ENCODE results near the gene CAMK2D. TPM values are rescaled to one million over a fixed set of nuclear protein-coding genes. Genes with fewer than 3 reads are reported as not detected.

The CAMK2D gene
- total and polyA plus RNA-seq, 2 donors, result 23.0 to 27.9 TPM

GRCh38 chr4:113442826-113443225 lies 318.7 kb downstream of the CAMK2D start:
- H3K9me3 ChIP-seq (ENCODE audit: control insufficient read depth in 2 of 2, insufficient read depth in 1 of 2, low read length in 1 of 2), result no peaks in the 10 kb centered on the region
- no peaks in the 10 kb centered on the region for H3K27me3 ChIP-seq (ENCODE audit: control insufficient read depth in 2 of 2, insufficient read depth in 1 of 2, low read length in 1 of 2)
- DNase-seq (ENCODE audit: low read depth in 6 of 9, low spot score in 9 of 9), result no peak
- 86% methylated on average over 6 of the region's 6 CpGs for whole genome bisulfite sequencing
- H3K4me3 ChIP-seq (ENCODE audit: low read length in 2 of 2), result no peak overlapping the region
- no peaks in the 10 kb centered on the region for H3K4me1 ChIP-seq (ENCODE audit: control insufficient read depth in 2 of 2, insufficient read depth in 2 of 2, low read length in 2 of 2)
- H3K27ac ChIP-seq (ENCODE audit: low read depth in 1 of 2, low read length in 1 of 2), result no peak overlapping the region
- H3K36me3 ChIP-seq (ENCODE audit: control insufficient read depth in 2 of 2, insufficient read depth in 2 of 2, low read length in 1 of 2), result no peaks in the 10 kb centered on the region

- no peak for DNase-seq (ENCODE audit: low read depth in 6 of 9, low spot score in 9 of 9)
- Histone ChIP-seq H3K9me3 (ENCODE audit: control insufficient read depth in 2 of 2, insufficient read depth in 1 of 2, low read length in 1 of 2) (no peaks in the 10 kb centered on the region), H3K27ac (ENCODE audit: low read depth in 1 of 2, low read length in 1 of 2) (no peak overlapping the region), H3K36me3 (ENCODE audit: control insufficient read depth in 2 of 2, insufficient read depth in 2 of 2, low read length in 1 of 2) (no peaks in the 10 kb centered on the region), H3K4me3 (ENCODE audit: low read length in 2 of 2) (no peak overlapping the region), H3K4me1 (ENCODE audit: control insufficient read depth in 2 of 2, insufficient read depth in 2 of 2, low read length in 2 of 2) (no peaks in the 10 kb centered on the region), H3K27me3 (ENCODE audit: control insufficient read depth in 2 of 2, insufficient read depth in 1 of 2, low read length in 1 of 2) (no peaks in the 10 kb centered on the region)
- WGBS, result 93% methylated on average over 4 of the region's 4 CpGs
Measured at GRCh38 chr4:113440371-113440770, 321.2 kb downstream of the CAMK2D start.

- H3K4me3 ChIP-seq (ENCODE audit: low read length in 2 of 2), result no peak overlapping the region
- no peaks in the 10 kb centered on the region for H3K27me3 ChIP-seq (ENCODE audit: control insufficient read depth in 2 of 2, insufficient read depth in 1 of 2, low read length in 1 of 2)
- DNase-seq (ENCODE audit: low read depth in 6 of 9, low spot score in 9 of 9), result no peak
- no peaks in the 10 kb centered on the region for H3K9me3 ChIP-seq (ENCODE audit: control insufficient read depth in 2 of 2, insufficient read depth in 1 of 2, low read length in 1 of 2)
- 93% methylated on average over 5 of the region's 5 CpGs for WGBS
- H3K27ac ChIP-seq (ENCODE audit: low read depth in 1 of 2, low read length in 1 of 2), result no peak overlapping the region
- H3K4me1 ChIP-seq (ENCODE audit: control insufficient read depth in 2 of 2, insufficient read depth in 2 of 2, low read length in 2 of 2), result no peaks in the 10 kb centered on the region
- H3K36me3 ChIP-seq (ENCODE audit: control insufficient read depth in 2 of 2, insufficient read depth in 2 of 2, low read length in 1 of 2), result no peaks in the 10 kb centered on the region
Measured at GRCh38 chr4:113438596-113438995, 322.9 kb downstream of the CAMK2D start.

- H3K4me3 ChIP-seq (ENCODE audit: low read length in 2 of 2), result no peak overlapping the region
- H3K27me3 ChIP-seq (ENCODE audit: control insufficient read depth in 2 of 2, insufficient read depth in 1 of 2, low read length in 1 of 2), result no peaks in the 10 kb centered on the region
- 92% methylated on average over 3 of the region's 3 CpGs for WGBS
- DNase-seq (ENCODE audit: low read depth in 6 of 9, low spot score in 9 of 9), result no peak
- H3K4me1 ChIP-seq (ENCODE audit: control insufficient read depth in 2 of 2, insufficient read depth in 2 of 2, low read length in 2 of 2), result no peaks in the 10 kb centered on the region
- H3K36me3 ChIP-seq (ENCODE audit: control insufficient read depth in 2 of 2, insufficient read depth in 2 of 2, low read length in 1 of 2), result no peaks in the 10 kb centered on the region
- no peak overlapping the region for H3K27ac ChIP-seq (ENCODE audit: low read depth in 1 of 2, low read length in 1 of 2)
- H3K9me3 ChIP-seq (ENCODE audit: control insufficient read depth in 2 of 2, insufficient read depth in 1 of 2, low read length in 1 of 2), result no peaks in the 10 kb centered on the region
Measured at GRCh38 chr4:113437129-113437528, 324.4 kb downstream of the CAMK2D start.

GRCh38 chr4:113436360-113436759 lies 325.2 kb downstream of the CAMK2D start:
- H3K36me3 ChIP-seq (ENCODE audit: control insufficient read depth in 2 of 2, insufficient read depth in 2 of 2, low read length in 1 of 2), result no peaks in the 10 kb centered on the region
- H3K4me3 ChIP-seq (ENCODE audit: low read length in 2 of 2), result no peak overlapping the region
- peak in 1 of 9 donors; percentile 12 for DNase-seq (ENCODE audit: low read depth in 6 of 9, low spot score in 9 of 9)
- no peaks in the 10 kb centered on the region for H3K9me3 ChIP-seq (ENCODE audit: control insufficient read depth in 2 of 2, insufficient read depth in 1 of 2, low read length in 1 of 2)
- no peaks in the 10 kb centered on the region for H3K4me1 ChIP-seq (ENCODE audit: control insufficient read depth in 2 of 2, insufficient read depth in 2 of 2, low read length in 2 of 2)
- no peak overlapping the region for H3K27ac ChIP-seq (ENCODE audit: low read depth in 1 of 2, low read length in 1 of 2)
- WGBS, result 21% methylated on average over 3 of the region's 3 CpGs
- no peaks in the 10 kb centered on the region for H3K27me3 ChIP-seq (ENCODE audit: control insufficient read depth in 2 of 2, insufficient read depth in 1 of 2, low read length in 1 of 2)

- no peak for DNase-seq (ENCODE audit: low read depth in 6 of 9, low spot score in 9 of 9)
- Histone ChIP-seq H3K4me3 (ENCODE audit: low read length in 2 of 2) (no peak overlapping the region), H3K27me3 (ENCODE audit: control insufficient read depth in 2 of 2, insufficient read depth in 1 of 2, low read length in 1 of 2) (no peaks in the 10 kb centered on the region), H3K9me3 (ENCODE audit: control insufficient read depth in 2 of 2, insufficient read depth in 1 of 2, low read length in 1 of 2) (no peaks in the 10 kb centered on the region), H3K36me3 (ENCODE audit: control insufficient read depth in 2 of 2, insufficient read depth in 2 of 2, low read length in 1 of 2) (no peaks in the 10 kb centered on the region), H3K4me1 (ENCODE audit: control insufficient read depth in 2 of 2, insufficient read depth in 2 of 2, low read length in 2 of 2) (no peaks in the 10 kb centered on the region), H3K27ac (ENCODE audit: low read depth in 1 of 2, low read length in 1 of 2) (no peak overlapping the region)
- 88% methylated on average over 7 of the region's 7 CpGs for WGBS
Measured at GRCh38 chr4:113435893-113436292, 325.6 kb downstream of the CAMK2D start.

- WGBS, result 92% methylated on average over 3 of the region's 3 CpGs
- Histone ChIP-seq H3K4me3 (ENCODE audit: low read length in 2 of 2) (no peak overlapping the region), H3K27ac (ENCODE audit: low read depth in 1 of 2, low read length in 1 of 2) (no peak overlapping the region), H3K27me3 (ENCODE audit: control insufficient read depth in 2 of 2, insufficient read depth in 1 of 2, low read length in 1 of 2) (no peaks in the 10 kb centered on the region), H3K4me1 (ENCODE audit: control insufficient read depth in 2 of 2, insufficient read depth in 2 of 2, low read length in 2 of 2) (no peaks in the 10 kb centered on the region), H3K36me3 (ENCODE audit: control insufficient read depth in 2 of 2, insufficient read depth in 2 of 2, low read length in 1 of 2) (no peaks in the 10 kb centered on the region), H3K9me3 (ENCODE audit: control insufficient read depth in 2 of 2, insufficient read depth in 1 of 2, low read length in 1 of 2) (no peaks in the 10 kb centered on the region)
- no peak for DNase-seq (ENCODE audit: low read depth in 6 of 9, low spot score in 9 of 9)
Measured at GRCh38 chr4:113434247-113434587, 327.3 kb downstream of the CAMK2D start.

- H3K9me3 ChIP-seq (ENCODE audit: control insufficient read depth in 2 of 2, insufficient read depth in 1 of 2, low read length in 1 of 2), result no peaks in the 10 kb centered on the region
- H3K27me3 ChIP-seq (ENCODE audit: control insufficient read depth in 2 of 2, insufficient read depth in 1 of 2, low read length in 1 of 2), result no peaks in the 10 kb centered on the region
- no peaks in the 10 kb centered on the region for H3K36me3 ChIP-seq (ENCODE audit: control insufficient read depth in 2 of 2, insufficient read depth in 2 of 2, low read length in 1 of 2)
- 93% methylated on average over 4 of the region's 4 CpGs for WGBS
- no peak overlapping the region for H3K27ac ChIP-seq (ENCODE audit: low read depth in 1 of 2, low read length in 1 of 2)
- H3K4me3 ChIP-seq (ENCODE audit: low read length in 2 of 2), result no peak overlapping the region
- no peaks in the 10 kb centered on the region for H3K4me1 ChIP-seq (ENCODE audit: control insufficient read depth in 2 of 2, insufficient read depth in 2 of 2, low read length in 2 of 2)
- DNase-seq (ENCODE audit: low read depth in 6 of 9, low spot score in 9 of 9), result no peak
Measured at GRCh38 chr4:113433536-113434246, 327.8 kb downstream of the CAMK2D start.

- Histone ChIP-seq H3K9me3 (ENCODE audit: control insufficient read depth in 2 of 2, insufficient read depth in 1 of 2, low read length in 1 of 2) (no peaks in the 10 kb centered on the region), H3K36me3 (ENCODE audit: control insufficient read depth in 2 of 2, insufficient read depth in 2 of 2, low read length in 1 of 2) (no peaks in the 10 kb centered on the region), H3K4me1 (ENCODE audit: control insufficient read depth in 2 of 2, insufficient read depth in 2 of 2, low read length in 2 of 2) (no peaks in the 10 kb centered on the region), H3K27me3 (ENCODE audit: control insufficient read depth in 2 of 2, insufficient read depth in 1 of 2, low read length in 1 of 2) (no peaks in the 10 kb centered on the region), H3K4me3 (ENCODE audit: low read length in 2 of 2) (no peak overlapping the region), H3K27ac (ENCODE audit: low read depth in 1 of 2, low read length in 1 of 2) (no peak overlapping the region)
- no peak for DNase-seq (ENCODE audit: low read depth in 6 of 9, low spot score in 9 of 9)
- WGBS, result 99% methylated on average over 1 of the region's 1 CpG
Measured at GRCh38 chr4:113433116-113433515, 328.4 kb downstream of the CAMK2D start.
